ENCODE data around the gene WWOX. TPM values are rescaled to one million over a fixed set of nuclear protein-coding genes. Genes with fewer than 3 reads are reported as not detected.

Gene WWOX
- total RNA-seq, 6 experiments from 2014 or later, result 13.0 to 24.3 (median 16.5) TPM

DNA sequence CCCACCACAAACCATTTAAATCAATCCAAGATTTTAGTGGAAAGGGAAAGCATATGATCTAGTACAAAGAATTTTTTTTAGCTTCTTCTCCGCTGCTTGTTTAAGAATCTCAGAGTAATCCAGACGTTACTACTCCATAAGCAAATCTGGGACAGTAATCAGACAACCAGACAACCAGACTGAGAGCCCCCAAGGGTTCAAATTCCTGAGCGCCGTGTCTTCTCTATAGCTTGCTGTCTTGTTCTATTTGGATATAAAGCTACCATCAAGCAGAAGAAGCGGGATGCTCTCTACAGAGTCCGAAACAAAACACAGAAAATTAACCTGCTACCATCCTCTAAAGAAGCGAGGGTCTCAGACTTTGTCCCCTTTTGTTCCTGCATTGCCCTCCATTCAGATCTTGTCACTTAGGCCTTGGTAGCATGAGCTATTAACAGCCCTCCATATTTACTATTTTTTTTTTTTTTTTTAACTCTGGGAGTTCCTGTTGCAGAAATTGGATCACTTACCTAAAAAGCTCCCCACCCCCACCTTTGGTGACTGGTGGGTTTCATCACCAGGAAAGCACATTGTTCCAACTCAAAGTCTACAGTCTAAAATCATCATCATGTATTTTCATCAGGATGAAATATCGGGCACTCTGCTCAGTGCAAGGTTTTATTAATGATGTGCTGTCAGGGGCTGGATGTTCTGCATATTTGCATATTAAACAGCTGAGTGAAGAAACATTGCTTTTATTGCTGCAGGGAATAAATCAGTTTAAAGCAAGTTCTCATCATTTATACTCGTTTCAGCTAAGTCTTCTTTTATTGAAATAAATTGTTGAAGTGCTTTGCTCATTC is 576.7 kb downstream of the WWOX start:
- no peaks in the 10 kb centered on the region for H3K36me3 ChIP-seq
- DNase-seq, result no peak

DNA sequence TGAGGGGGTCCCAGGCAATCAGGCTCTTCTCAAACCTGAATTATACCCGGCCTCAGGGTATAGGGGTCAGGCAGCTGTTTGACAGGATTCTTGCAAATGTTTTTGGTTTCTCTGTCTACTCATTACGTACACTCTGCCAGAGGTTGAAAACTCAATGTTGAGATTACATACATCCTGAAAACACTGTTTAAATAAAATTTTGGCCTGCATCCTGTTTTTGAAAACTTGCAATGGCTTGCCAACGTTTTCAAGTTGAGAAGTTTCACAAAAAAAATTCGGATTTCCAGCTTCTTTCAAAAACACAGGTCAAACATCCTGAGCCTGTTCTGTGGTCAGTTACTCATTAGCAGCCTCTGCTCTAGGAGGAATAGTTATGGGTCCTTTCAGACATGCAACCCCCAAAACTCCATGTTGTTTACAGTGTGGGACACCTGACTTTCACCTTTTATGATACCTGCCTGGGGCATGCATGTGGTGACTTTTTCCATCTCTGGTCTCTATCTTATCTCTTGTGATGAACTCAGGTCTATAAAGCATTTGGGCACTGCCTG is 577.8 kb downstream of the WWOX start:
- intact Hi-C loops (cut with DNase I), result no loop called here
- H3K4me1 ChIP-seq, result no peaks in the 10 kb centered on the region
- no peak for TF ChIP-seq POLR2A (IDR thresholded peaks at IDR 0.05)
- TF ChIP-seq, protein P1, sequence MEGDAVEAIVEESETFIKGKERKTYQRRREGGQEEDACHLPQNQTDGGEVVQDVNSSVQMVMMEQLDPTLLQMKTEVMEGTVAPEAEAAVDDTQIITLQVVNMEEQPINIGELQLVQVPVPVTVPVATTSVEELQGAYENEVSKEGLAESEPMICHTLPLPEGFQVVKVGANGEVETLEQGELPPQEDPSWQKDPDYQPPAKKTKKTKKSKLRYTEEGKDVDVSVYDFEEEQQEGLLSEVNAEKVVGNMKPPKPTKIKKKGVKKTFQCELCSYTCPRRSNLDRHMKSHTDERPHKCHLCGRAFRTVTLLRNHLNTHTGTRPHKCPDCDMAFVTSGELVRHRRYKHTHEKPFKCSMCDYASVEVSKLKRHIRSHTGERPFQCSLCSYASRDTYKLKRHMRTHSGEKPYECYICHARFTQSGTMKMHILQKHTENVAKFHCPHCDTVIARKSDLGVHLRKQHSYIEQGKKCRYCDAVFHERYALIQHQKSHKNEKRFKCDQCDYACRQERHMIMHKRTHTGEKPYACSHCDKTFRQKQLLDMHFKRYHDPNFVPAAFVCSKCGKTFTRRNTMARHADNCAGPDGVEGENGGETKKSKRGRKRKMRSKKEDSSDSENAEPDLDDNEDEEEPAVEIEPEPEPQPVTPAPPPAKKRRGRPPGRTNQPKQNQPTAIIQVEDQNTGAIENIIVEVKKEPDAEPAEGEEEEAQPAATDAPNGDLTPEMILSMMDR (IDR thresholded peaks at IDR 0.05), result no peak
- ATAC-seq (no peak), DNase-seq (no peak)
- no peaks in the 10 kb centered on the region for H3K36me3 ChIP-seq
- no peaks in the 10 kb centered on the region for H3K27me3 ChIP-seq
- WGBS (ENCODE audit: insufficient coverage, low coverage, low lambda C conversion rate, missing lambda C conversion rate), result 27% methylated on average over 4 of the region's 4 CpGs
- no peak overlapping the region for H3K4me3 ChIP-seq
- no peaks in the 10 kb centered on the region for H3K9me3 ChIP-seq
- no peak overlapping the region for H3K27ac ChIP-seq

More for the DNA sequence above, 576.7 kb downstream of the WWOX start:
- Histone ChIP-seq H3K4me3 (no peak overlapping the region), H3K27ac (no peak overlapping the region), H3K9me3 (no peaks in the 10 kb centered on the region), H3K4me1 (no peaks in the 10 kb centered on the region), H3K27me3 (no peaks in the 10 kb centered on the region)
- no peak for ATAC-seq
- whole genome bisulfite sequencing (ENCODE audit: insufficient coverage, low coverage, low lambda C conversion rate, missing lambda C conversion rate), result 90% methylated on average over 9 of the region's 9 CpGs
- TF ChIP-seq, protein P1 (IDR thresholded peaks at IDR 0.05), result no peak
- intact Hi-C loops (cut with DNase I), result no loop called here

DNA sequence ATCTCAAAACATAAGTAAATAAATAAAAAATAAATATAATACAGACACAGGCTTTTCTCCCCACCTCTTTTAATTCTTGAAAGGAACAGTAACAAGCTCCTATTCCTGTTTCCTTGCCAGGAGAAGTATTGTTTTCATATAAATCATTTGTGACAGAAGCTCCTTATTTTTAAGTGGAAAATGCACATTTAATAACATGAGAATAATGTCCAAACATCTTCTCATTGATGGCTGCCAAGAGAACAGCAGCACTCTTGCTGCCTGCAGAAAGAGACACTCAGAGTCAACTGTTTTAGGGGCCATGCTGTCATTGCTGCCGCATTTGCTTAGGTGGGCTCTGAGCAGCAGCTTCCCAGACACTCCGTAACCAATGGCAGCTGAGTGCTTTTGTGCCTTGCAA is 580.1 kb downstream of the WWOX start:
- Histone ChIP-seq H3K36me3 (no peaks in the 10 kb centered on the region), H3K9me3 (no peaks in the 10 kb centered on the region), H3K4me3 (no peak overlapping the region), H3K4me1 (no peaks in the 10 kb centered on the region), H3K27ac (no peak overlapping the region), H3K27me3 (no peaks in the 10 kb centered on the region)
- no CpG with 5 or more reads among the region's 2 CpGs for whole genome bisulfite sequencing (ENCODE audit: insufficient coverage, low coverage, low lambda C conversion rate, missing lambda C conversion rate)
- ATAC-seq (no peak), DNase-seq (no peak)
- no peak for TF ChIP-seq POLR2A (IDR thresholded peaks at IDR 0.05)
- TF ChIP-seq, protein P1 (IDR thresholded peaks at IDR 0.05), result no peak
- intact Hi-C loops (cut with DNase I), result no loop called here

DNA sequence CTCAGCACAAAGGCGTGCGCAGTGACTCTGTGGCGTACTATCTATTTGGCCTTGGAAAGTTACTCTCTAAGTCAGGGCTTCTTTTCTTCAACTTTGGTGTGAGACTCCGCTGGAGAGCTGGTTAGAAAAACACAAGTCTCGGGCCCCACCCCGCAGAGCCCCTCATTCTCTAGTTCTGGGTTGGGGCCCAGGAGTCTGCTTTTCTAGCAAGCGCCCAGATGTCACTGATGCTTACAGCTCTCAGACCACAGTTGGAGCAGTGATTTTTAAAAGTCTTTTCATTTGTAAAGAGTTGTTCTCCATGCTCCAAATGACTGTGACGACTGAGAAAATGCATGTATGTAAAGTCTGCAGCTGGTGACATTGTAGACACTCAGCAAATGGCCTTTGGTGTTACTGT is 582.3 kb downstream of the WWOX start:
- Histone ChIP-seq H3K36me3 (no peaks in the 10 kb centered on the region), H3K4me1 (no peaks in the 10 kb centered on the region), H3K27me3 (no peaks in the 10 kb centered on the region), H3K9me3 (no peaks in the 10 kb centered on the region), H3K27ac (no peak overlapping the region), H3K4me3 (no peak overlapping the region)
- intact Hi-C loops (cut with DNase I), result no loop called here
- WGBS (ENCODE audit: insufficient coverage, low coverage, low lambda C conversion rate, missing lambda C conversion rate), result 90% methylated on average over 5 of the region's 8 CpGs
- TF ChIP-seq, protein P1 (IDR thresholded peaks at IDR 0.05), result no peak
- no peak for TF ChIP-seq POLR2A (IDR thresholded peaks at IDR 0.05)
- DNase-seq, result no peak
- ATAC-seq, result no peak

All from right lobe of liver (tissue), 6 donors.